Occipital lobe (tissue), 2 donors: ENCODE measurements around the gene PLA2G4A. TPM values are rescaled to one million over a fixed set of nuclear protein-coding genes. Genes with fewer than 3 reads are reported as not detected.
A peak's percentile ranks its signal among the peaks of the same experiment; 100 is the strongest.
"Not testable (repeated sequence)": the region's sequence is repeated elsewhere in the genome, so short reads cannot be mapped to it uniquely, and the experiment has no call there.

Experiments used
- DNase-seq: peaks from one replicate; lab custom pipeline; 2025; lab: John Stamatoyannopoulos, UW
- total RNA-seq: library from RNA; depleted of rRNA; stranded (reverse); fragments of >200 nt; gene quantifications from one replicate; pipeline ENCODE4 v1.2.3, GENCODE V29; 2014

Gene PLA2G4A
- total RNA-seq, 1 donor from 2014 or later: 2.3 TPM

DNA sequence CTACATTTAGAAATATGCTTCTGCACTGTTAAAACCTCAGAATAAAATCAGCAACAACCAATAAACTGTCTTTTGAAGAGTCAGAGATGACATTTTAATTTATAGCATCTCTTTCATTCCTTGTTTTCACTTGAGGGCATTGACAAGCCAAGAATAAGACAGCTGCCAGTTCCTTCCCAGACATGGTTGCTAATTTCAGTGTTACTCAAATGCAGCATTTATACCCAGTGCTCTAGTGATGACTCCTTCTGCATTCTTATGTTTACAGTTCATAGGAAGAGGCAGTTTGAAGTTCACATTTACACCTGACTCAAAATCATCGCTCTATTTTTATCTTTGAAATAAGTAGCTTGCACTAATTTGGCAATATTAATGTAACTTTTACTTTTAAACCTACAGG lies 44.9 kb downstream of the PLA2G4A start:
- no peak for DNase-seq

DNA sequence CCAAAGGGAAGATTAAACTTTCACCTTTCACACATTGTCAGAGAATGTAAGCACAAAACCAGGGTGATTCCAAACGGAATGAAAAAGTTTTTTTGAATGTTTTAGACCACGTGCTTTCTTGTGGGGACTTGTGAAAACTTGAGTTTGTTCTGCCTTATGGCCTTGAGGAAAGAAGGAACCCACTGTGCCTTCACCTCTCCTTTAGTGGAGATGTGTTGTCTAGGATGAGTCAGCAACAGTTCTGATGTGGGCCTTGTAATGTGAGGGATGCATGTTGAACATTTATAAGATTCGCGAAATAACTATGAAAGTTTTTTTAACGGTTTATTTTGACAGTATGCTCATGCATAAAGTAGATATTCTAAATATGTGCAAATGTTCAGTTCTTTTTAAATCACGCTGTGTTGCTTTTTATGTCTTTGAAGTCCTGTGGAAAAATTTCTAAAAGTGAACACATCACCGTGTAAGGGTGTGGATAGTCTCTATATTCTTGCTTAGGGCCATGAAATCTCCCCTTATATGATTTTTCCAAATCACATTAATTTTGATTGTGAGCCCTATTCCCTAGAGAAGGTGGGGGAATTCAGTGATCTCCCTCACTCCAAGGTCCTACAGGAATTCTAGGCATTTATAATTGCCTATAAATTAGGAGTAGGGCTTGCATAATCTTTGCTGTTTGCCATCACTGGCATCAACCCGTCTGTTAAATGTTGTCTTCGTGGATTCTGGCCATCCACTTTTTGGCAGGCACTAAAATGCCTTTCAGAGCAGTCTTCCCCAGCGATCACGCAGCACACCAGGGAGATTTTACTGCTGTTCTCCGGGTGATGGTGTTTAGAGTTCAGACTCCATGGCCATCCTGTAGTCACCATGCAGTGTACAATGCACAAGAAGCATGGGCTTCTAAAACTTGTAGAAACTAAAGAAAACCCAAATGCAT lies 47.4 kb downstream of the PLA2G4A start:
- DNase-seq: peak; percentile 6

GRCh38 chr1:186878356-186878755 lies 49.6 kb downstream of the PLA2G4A start:
- no peak for DNase-seq

DNA sequence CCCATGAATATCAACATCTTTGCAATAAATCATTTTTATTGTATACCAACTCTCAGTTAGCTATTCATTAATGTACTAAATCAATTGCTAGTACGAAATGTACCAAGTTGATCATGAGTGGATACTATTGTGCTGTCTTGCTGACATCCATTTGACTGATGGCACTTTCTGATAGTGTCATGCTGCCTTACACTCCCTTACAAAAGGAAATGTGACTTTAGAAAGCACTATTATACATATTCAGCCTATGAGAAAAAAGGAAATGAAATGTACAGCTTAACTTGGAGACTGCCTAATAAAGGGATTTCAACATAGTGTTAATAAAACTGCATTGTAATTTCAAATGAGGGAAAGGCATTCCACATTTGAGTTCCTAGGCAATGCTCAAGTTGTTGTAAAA lies 52.2 kb downstream of the PLA2G4A start:
- no peak for DNase-seq

DNA sequence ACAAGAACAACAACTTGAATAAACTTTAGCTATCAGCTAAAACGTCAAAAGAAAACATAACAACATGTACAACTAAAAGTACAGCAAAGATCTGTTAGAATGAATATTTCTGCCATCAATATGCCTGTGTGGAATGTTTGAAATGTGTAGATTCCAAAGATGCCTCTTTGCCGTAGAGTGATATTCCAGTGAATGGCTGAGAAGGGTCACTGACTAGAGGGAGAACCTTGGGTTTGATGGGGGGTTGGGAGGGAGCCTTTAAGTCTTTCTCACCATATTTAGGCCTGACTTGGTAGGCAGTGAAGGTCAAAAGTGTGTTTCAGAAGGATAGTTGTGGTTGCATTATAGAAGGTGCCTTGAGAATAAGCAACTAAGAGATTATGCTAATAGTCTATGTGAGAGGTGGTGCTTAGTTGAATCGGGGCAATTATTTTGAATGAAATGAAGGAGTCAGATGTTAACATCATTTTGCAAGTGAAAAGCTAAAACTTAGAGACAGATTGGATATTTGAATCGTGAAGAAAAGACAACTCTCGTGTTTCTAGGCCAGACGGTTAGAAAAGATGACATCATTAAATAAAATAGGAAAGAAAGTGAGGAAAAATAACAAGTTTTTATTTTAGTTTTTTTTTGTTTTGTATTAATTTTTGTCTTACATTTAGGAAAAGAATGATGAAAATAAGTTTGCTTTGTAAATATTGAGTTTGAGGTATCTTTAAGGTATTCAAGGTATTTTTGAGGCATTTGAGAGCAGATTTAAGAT lies 53.8 kb downstream of the PLA2G4A start:
- DNase-seq: no peak

- no peak for DNase-seq
These were observed 55.5 kb downstream of the PLA2G4A start for GRCh38 chr1:186884251-186884650.

DNA sequence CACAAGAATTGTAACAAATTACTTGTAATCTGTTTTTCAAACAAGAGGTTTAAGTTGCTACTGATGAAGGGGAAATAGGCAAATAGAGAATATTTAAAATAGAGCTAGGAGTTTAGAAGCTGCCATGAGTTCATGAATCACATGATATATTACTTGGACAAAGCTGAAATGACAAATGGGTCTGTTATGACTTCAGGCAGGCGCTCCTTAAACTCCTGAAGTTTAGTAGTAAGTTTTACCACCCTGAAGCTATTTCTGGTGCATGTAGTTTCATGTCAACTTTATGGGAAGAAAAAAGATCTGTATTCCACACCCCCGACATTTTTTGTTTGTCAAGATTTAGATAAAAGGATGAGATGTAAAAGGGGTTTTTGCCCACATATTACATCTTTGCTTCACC lies 58.5 kb downstream of the PLA2G4A start:
- DNase-seq: no peak

GRCh38 chr1:186888367-186888766 lies 59.6 kb downstream of the PLA2G4A start:
- no peak for DNase-seq

GRCh38 chr1:186892936-186893335 lies 64.2 kb downstream of the PLA2G4A start:
- DNase-seq: no peak

GRCh38 chr1:186894415-186894814 lies 65.7 kb downstream of the PLA2G4A start:
- no peak for DNase-seq

- no peak for DNase-seq
These were observed 67.5 kb downstream of the PLA2G4A start for GRCh38 chr1:186896211-186896610.

- no peak for DNase-seq
These were observed 68.3 kb downstream of the PLA2G4A start for GRCh38 chr1:186897008-186897407.

DNA sequence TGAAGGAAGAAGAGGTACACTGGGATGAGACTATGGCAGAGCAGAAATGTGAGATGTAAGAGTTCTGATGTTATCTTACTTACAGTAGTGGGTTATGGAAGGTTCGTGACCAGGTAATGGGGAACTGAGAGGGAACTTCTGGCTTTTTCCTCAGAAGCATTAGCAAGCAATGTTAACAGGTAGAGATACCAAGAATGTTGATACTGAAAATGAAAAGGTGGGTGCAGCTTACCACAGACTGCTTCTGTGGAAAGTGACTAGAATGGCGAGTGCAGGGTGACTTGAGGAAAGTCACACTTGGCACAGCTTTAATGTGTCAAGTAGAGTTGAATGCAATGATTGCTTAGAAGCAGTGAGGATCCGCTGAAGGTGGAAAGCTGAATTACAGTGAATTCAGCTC lies 70.8 kb downstream of the PLA2G4A start:
- DNase-seq: no peak

- no peak for DNase-seq
These were observed 71.2 kb downstream of the PLA2G4A start for GRCh38 chr1:186899977-186900376.

DNA sequence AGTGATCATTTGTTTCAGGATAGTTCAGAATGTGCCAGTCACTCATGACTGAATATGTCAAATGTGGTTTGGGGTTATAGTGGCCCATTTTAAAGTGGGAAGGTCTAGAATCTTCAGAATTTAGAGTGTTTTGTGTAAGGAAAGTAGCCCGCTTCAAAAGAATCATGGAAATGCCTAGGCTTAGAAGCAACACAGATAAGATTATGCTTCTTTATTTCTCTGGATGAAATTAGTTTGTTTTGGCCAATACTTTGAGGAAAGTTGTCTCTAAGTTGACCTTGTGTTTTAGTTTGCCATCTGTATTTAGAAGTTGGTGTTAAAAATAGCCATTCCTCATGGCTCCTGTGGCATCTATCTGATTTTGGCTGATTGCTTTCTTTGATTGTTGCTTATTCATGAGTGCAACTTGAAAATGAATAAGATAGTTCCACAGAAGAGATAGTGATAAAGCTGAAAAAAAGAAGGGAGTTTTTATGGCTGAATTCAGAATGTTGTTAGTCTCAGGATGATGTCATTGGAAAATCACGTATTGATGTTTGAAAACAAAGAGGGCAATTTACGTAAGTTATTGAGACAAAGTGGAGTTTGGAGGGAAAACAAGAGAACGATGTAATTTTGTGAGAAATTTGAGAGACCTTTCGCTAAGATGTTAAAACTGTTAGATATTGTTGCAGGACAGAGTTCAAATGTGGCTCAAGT lies 71.9 kb downstream of the PLA2G4A start:
- no peak for DNase-seq

DNA sequence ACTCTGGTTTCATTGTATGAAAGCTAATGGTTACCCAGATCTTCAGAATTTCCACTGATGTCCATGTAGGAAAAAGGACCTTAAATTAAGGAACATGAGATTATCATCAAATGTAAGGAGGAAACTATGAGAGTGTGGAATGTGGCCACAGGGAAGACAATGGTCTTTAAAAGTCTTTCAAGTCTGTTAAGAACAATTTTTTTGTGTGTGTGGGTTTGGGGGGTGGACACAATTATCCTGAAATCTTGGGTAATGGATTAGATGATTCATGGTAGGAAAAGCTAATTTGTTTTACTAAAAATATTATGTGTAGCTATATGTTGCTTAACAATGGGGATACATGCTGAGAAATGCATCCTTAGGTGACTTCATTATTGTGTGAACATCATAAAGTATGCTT lies 72.9 kb downstream of the PLA2G4A start:
- DNase-seq: no peak

DNA sequence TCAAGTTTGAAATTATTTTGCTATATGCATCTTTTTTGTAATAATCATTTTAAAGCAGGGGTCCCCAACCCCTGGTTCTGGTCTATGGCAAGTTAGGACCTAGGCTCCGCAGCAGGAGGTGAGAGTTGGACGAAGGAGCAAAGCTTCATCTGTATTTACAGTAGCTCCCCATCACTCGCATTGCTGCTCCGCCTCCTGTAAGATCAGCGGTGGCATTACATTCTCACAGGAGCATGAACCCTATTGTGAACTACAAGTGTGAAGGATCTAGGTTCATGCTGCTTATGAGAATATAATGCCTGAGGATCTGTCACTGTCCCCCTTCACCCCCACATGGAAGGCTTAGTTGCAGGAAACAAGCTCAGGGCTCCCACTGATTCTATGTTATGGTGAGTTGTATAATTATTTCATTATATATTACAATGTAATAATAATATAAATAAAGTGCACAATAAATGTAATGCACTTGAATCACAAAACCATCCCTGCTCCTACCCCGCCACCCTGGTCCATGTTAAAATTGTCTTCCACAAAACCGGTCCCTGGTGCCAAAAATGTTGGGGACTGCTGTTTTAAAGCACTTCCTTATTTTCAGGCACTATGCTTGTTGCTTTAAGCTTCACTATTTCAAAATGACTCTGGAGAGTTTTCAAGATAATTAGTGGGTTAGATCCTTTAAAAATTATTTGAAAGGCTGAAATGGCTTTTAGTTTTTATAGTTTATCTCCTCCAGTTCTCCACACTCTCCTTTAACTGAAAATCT lies 74.8 kb downstream of the PLA2G4A start:
- DNase-seq: no peak

- no peak for DNase-seq
These were observed 75.6 kb downstream of the PLA2G4A start for GRCh38 chr1:186904361-186904760.

DNA sequence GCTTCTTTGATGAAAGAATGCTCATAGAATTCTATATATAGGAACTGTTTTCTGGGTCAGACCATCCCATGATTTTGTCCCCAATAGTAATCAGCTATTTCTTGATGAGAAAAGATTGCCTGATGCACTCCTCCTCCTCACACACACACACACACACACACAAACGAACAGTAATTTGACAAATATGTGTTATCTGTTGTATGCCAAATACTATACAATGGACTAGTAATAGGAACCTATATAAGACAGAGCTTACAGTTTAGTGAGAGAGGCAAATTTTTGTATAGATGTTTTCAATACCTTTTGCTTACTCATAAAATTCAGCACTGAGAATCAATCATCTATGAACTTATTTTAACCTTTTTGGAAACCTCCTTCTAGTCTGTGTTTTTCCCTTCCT lies 76.8 kb downstream of the PLA2G4A start:
- no peak for DNase-seq

DNA sequence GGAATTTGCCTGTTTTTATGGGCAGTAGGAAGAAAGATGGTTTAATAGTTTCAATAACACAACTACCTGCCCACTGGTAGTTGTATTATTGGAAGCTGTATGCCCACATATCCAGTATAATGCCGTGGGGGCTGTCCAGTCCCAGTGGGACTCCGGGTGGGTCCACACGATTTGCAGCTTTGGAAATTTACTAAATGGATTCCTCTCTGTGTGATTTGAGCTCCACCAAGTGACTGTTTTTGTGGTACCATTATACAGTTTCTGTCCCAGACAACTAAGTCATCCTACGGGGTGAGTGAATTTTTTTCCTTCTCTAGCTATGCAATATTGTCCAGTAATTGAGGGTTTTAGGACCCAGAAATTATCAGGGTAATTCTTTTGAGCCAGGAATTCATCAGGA lies 86.8 kb downstream of the PLA2G4A start:
- DNase-seq: no peak

GRCh38 chr1:186917106-186917786 lies 88.5 kb downstream of the PLA2G4A start:
- not testable (repeated sequence) for DNase-seq
